HepG2 (cell line): ENCODE results near the gene CCDC93.

ENCODE experiments used
- CHD4 ChIP-seq: fragments of 200-600 bp; sonication (generic); IDR thresholded peaks from 2 replicates; pipeline ENCODE4 v1.7.0; 2017; ENCODE audit warnings: mild to moderate bottlenecking, low read length, borderline replicate concordance
- CREB1 ChIP-seq, 2 experiments: fragments of 450-650 bp in 1 of 2; IDR thresholded peaks; 2 replicates each; pipeline ENCODE4 v1.6.1; 2016 to 2017; ENCODE audit warnings: control low read depth in 1 of 2, mild to moderate bottlenecking in 1 of 2, missing compliant biosample characterization in 1 of 2, missing genetic modification characterization in 1 of 2
- HMG20B ChIP-seq: conservative IDR thresholded peaks from 2 replicates; pipeline ENCODE4 v1.6.1; 2016; ENCODE audit warnings: missing genetic modification reagents, missing compliant biosample characterization
- HNRNPH1 ChIP-seq: fragments of 200-400 bp; formaldehyde crosslinking; optimal IDR thresholded peaks from 2 replicates; pipeline ENCODE3; 2017; ENCODE audit warnings: mild to moderate bottlenecking, low read depth, low read length
- MXI1 ChIP-seq: IDR thresholded peaks from 3 replicates; pipeline ENCODE4 v1.6.1; 2012; ENCODE audit warnings: low read depth, low read length, inconsistent platforms, borderline replicate concordance
- PAWR ChIP-seq: sonication (generic); formaldehyde crosslinking; IDR thresholded peaks from 2 replicates; pipeline ENCODE4 v1.4.0; 2020; ENCODE audit warnings: missing genetic modification reagents, mild to moderate bottlenecking, borderline replicate concordance
- PHF20 ChIP-seq: sonication (generic); formaldehyde crosslinking; IDR thresholded peaks from 2 replicates; pipeline ENCODE4 v1.5.0; 2020; ENCODE audit warnings: mild to moderate bottlenecking, missing genetic modification reagents
- PREB ChIP-seq: sonication (generic); formaldehyde crosslinking; IDR thresholded peaks from 2 replicates; pipeline ENCODE4 v1.4.0; 2020; ENCODE audit warnings: missing genetic modification reagents
- ZNF615 ChIP-seq: sonication (generic); formaldehyde crosslinking; IDR thresholded peaks from 2 replicates; pipeline ENCODE4 v1.5.0; 2020; ENCODE audit warnings: mild to moderate bottlenecking, missing genetic modification reagents, borderline replicate concordance
- ZSCAN30 ChIP-seq: sonication (generic); formaldehyde crosslinking; IDR thresholded peaks from 2 replicates; pipeline ENCODE4 v1.5.0; 2020; ENCODE audit warnings: mild to moderate bottlenecking, missing genetic modification reagents
- TF ChIP-seq, protein P1 (sequence below): sonication (generic); formaldehyde crosslinking; IDR thresholded peaks from 2 replicates; pipeline ENCODE4 v1.5.0; 2020; ENCODE audit warnings: mild to moderate bottlenecking, missing genetic modification reagents, moderate library complexity
- TF ChIP-seq, protein P2 (sequence below): sonication (generic); formaldehyde crosslinking; IDR thresholded peaks from 2 replicates; pipeline ENCODE4 v1.5.1; 2020; ENCODE audit warnings: mild to moderate bottlenecking, missing genetic modification reagents, borderline replicate concordance
- TF ChIP-seq, protein P3 (sequence below), 2 experiments: fragments of 450-650 bp in 1 of 2; sonication (generic) in 1 of 2; formaldehyde crosslinking; IDR thresholded peaks; 2 replicates each; pipeline versions ENCODE4 v1.5.0 to v1.8.0; 2020 to 2022; ENCODE audit warnings: mild to moderate bottlenecking in 1 of 2, missing genetic modification reagents in 1 of 2

GRCh38 chr2:118053681-118054080 is 39.8 kb upstream of the CCDC93 start:
- TF ChIP-seq, protein P1, sequence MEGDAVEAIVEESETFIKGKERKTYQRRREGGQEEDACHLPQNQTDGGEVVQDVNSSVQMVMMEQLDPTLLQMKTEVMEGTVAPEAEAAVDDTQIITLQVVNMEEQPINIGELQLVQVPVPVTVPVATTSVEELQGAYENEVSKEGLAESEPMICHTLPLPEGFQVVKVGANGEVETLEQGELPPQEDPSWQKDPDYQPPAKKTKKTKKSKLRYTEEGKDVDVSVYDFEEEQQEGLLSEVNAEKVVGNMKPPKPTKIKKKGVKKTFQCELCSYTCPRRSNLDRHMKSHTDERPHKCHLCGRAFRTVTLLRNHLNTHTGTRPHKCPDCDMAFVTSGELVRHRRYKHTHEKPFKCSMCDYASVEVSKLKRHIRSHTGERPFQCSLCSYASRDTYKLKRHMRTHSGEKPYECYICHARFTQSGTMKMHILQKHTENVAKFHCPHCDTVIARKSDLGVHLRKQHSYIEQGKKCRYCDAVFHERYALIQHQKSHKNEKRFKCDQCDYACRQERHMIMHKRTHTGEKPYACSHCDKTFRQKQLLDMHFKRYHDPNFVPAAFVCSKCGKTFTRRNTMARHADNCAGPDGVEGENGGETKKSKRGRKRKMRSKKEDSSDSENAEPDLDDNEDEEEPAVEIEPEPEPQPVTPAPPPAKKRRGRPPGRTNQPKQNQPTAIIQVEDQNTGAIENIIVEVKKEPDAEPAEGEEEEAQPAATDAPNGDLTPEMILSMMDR (CRISPR knock-in tag): no peak
- TF ChIP-seq PAWR (CRISPR knock-in tag) (no peak), ZSCAN30 (no peak), PHF20 (no peak), HNRNPH1 (no peak), CHD4 (no peak), HMG20B (CRISPR knock-in tag) (no peak), ZNF615 (CRISPR knock-in tag) (no peak), PREB (CRISPR knock-in tag) (no peak), MXI1 (no peak), CREB1 (IDR thresholded peaks at IDR 0.05) (no peak), CREB1 (CRISPR knock-in tag; IDR thresholded peaks at IDR 0.05) (no peak)
- TF ChIP-seq, protein P2, sequence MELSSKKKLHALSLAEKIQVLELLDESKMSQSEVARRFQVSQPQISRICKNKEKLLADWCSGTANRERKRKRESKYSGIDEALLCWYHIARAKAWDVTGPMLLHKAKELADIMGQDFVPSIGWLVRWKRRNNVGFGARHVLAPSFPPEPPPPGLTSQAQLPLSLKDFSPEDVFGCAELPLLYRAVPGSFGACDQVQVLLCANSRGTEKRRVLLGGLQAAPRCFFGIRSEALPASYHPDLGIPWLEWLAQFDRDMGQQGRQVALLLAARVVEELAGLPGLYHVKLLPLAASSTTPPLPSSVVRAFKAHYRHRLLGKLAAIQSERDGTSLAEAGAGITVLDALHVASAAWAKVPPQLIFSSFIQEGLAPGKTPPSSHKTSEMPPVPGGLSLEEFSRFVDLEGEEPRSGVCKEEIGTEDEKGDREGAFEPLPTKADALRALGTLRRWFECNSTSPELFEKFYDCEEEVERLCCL (CRISPR knock-in tag): no peak
- TF ChIP-seq, protein P3, sequence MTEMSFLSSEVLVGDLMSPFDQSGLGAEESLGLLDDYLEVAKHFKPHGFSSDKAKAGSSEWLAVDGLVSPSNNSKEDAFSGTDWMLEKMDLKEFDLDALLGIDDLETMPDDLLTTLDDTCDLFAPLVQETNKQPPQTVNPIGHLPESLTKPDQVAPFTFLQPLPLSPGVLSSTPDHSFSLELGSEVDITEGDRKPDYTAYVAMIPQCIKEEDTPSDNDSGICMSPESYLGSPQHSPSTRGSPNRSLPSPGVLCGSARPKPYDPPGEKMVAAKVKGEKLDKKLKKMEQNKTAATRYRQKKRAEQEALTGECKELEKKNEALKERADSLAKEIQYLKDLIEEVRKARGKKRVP (CRISPR knock-in tag; IDR thresholded peaks at IDR 0.05): no peak
